Transverse colon (tissue), 3 donors: ENCODE measurements around the gene DENND1A.

Experiments
- CTCF ChIP-seq, 5 experiments: fragments of 200-600 bp in 3 of 5; fragments of 450-650 bp in 2 of 5; sonication (generic) in 3 of 5; IDR thresholded peaks; 1 replicate in 2 of 5; 2 replicates in 3 of 5; pipeline ENCODE4 v1.5.1; 2016 to 2017; ENCODE audit warnings: antibody characterized with exemption in 5 of 5, inconsistent platforms in 3 of 5, mild to moderate bottlenecking in 2 of 5, moderate library complexity in 1 of 5
- EP300 ChIP-seq: sonication (generic); formaldehyde crosslinking; IDR thresholded peaks from one replicate; pipeline ENCODE4 v1.6.1; 2017; ENCODE audit warnings: antibody characterized with exemption, low read depth
- POLR2A ChIP-seq: fragments of 450-650 bp; IDR thresholded peaks from one replicate; pipeline ENCODE4 v1.6.1; 2016; ENCODE audit warnings: antibody characterized with exemption, mild to moderate bottlenecking, moderate library complexity

GRCh38 chr9:123508048-123508447, 421.9 kb downstream of the DENND1A start:
- TF ChIP-seq EP300 (no peak), CTCF (IDR thresholded peaks at IDR 0.05) (no peak), POLR2A (no peak)
